Activated naive CD4-positive, alpha-beta T cell treated with anti-CD3 and anti-CD28 coated beads for 36 hours (primary cell): ENCODE data around the gene RHBDD1. TPM values are rescaled to one million over a fixed set of nuclear protein-coding genes. Genes with fewer than 3 reads are reported as not detected.
A peak's percentile ranks its signal among the peaks of the same experiment; 100 is the strongest.

Experiments
- CTCF ChIA-PET: fragments of 350-600 bp; sonication (Branson Sonifier 250); formaldehyde crosslinking; loops from one replicate; lab custom pipeline; 2021; ENCODE audit warnings: antibody characterized with exemption; lab: Charles Lee
- DNase-seq: peaks from one replicate; pipeline ENCODE4 v3.0.0-alpha.2; 2020
- H3K27ac Mint-ChIP-seq: one replicate; pipeline ENCODE4 v1.8.0; 2021; ENCODE audit warnings: mild to moderate bottlenecking, mixed read lengths
- H3K27me3 Mint-ChIP-seq: one replicate; pipeline ENCODE4 v1.8.0; 2021; ENCODE audit warnings: low read depth, mixed read lengths
- H3K36me3 Mint-ChIP-seq: one replicate; pipeline ENCODE4 v1.8.0; 2021; ENCODE audit warnings: low read depth, mixed read lengths
- H3K4me1 Mint-ChIP-seq: one replicate; pipeline ENCODE4 v1.8.0; 2021; ENCODE audit warnings: low read depth, mixed read lengths
- H3K4me3 Mint-ChIP-seq: one replicate; pipeline ENCODE4 v1.8.0; 2021; ENCODE audit warnings: mild to moderate bottlenecking, moderate library complexity, mixed read lengths
- H3K9me3 Mint-ChIP-seq: one replicate; pipeline ENCODE4 v1.8.0; 2021; ENCODE audit warnings: mixed read lengths
- intact Hi-C: fragments of 100-400 bp; cut with micrococcal nuclease; formaldehyde crosslinking; loops from one replicate; pipeline ENCODE4 v1.15.1; 2023
- total RNA-seq, 2 experiments: library from RNA; stranded (reverse); gene quantifications; one replicate each; pipeline ENCODE4 v1.2.3, GENCODE V29; 2021

Gene RHBDD1
- total RNA-seq, 2 experiments from 2014 or later: 42.6 to 43.3 TPM

GRCh38 chr2:226893216-226893615, 57.4 kb downstream of the RHBDD1 start:
- no peak for DNase-seq
- no peak overlapping the region for H3K27ac Mint-ChIP-seq
- H3K4me1 Mint-ChIP-seq: peaks cover 4% of the 10 kb centered on the region

GRCh38 chr2:226894752-226895151, 58.9 kb downstream of the RHBDD1 start:
- no peak overlapping the region for H3K27ac Mint-ChIP-seq
- H3K27me3 Mint-ChIP-seq: no peaks in the 10 kb centered on the region
- CTCF ChIA-PET: no interaction called here
- H3K4me1 Mint-ChIP-seq: peaks cover 4% of the 10 kb centered on the region
- H3K36me3 Mint-ChIP-seq: peaks cover 33% of the 10 kb centered on the region
- no peak for DNase-seq
- intact Hi-C loops: no loop called here
- H3K9me3 Mint-ChIP-seq: no peaks in the 10 kb centered on the region
- no peak overlapping the region for H3K4me3 Mint-ChIP-seq

More at GRCh38 chr2:226893216-226893615, 57.4 kb downstream of the RHBDD1 start:
- Mint-ChIP-seq H3K27me3 (no peaks in the 10 kb centered on the region), H3K4me3 (no peak overlapping the region), H3K9me3 (no peaks in the 10 kb centered on the region), H3K36me3 (peaks cover 33% of the 10 kb centered on the region)
- CTCF ChIA-PET: no interaction called here
- intact Hi-C loops: no loop called here

- Mint-ChIP-seq H3K4me3 (no peak overlapping the region), H3K36me3 (peaks cover 33% of the 10 kb centered on the region), H3K4me1 (peaks cover 4% of the 10 kb centered on the region), H3K9me3 (no peaks in the 10 kb centered on the region), H3K27ac (no peak overlapping the region), H3K27me3 (no peaks in the 10 kb centered on the region)
- DNase-seq: no peak
- CTCF ChIA-PET: no interaction called here
- intact Hi-C loops: no loop called here
Observed at GRCh38 chr2:226895579-226895978, 59.7 kb downstream of the RHBDD1 start.

- Mint-ChIP-seq H3K4me3 (no peak overlapping the region), H3K9me3 (no peaks in the 10 kb centered on the region), H3K36me3 (peaks cover 25% of the 10 kb centered on the region), H3K27me3 (no peaks in the 10 kb centered on the region), H3K27ac (no peak overlapping the region), H3K4me1 (peaks cover 19% of the 10 kb centered on the region)
- intact Hi-C loops: no loop called here
- DNase-seq: no peak
- CTCF ChIA-PET: no interaction called here
Observed at GRCh38 chr2:226898121-226898520, 62.3 kb downstream of the RHBDD1 start.

GRCh38 chr2:226898897-226899296, 63.0 kb downstream of the RHBDD1 start:
- CTCF ChIA-PET: no interaction called here

GRCh38 chr2:226902041-226902966, 66.5 kb downstream of the RHBDD1 start:
- no peak overlapping the region for H3K27ac Mint-ChIP-seq
- DNase-seq: no peak
- peaks cover 47% of the 10 kb centered on the region for H3K4me1 Mint-ChIP-seq
- no peaks in the 10 kb centered on the region for H3K9me3 Mint-ChIP-seq
- CTCF ChIA-PET: interaction anchor here (0.6 kb wide), 1 partner anchor 25 kb away, joined by 3 read pairs; no protein-coding TSS in a partner anchor
- peaks cover 8% of the 10 kb centered on the region for H3K36me3 Mint-ChIP-seq
- intact Hi-C loops: loop anchor here (2.0 to 5.0 kb wide), 2 partner anchors 30 to 250 kb away; no protein-coding TSS in a partner anchor
- no peak overlapping the region for H3K4me3 Mint-ChIP-seq
- no peaks in the 10 kb centered on the region for H3K27me3 Mint-ChIP-seq

More at GRCh38 chr2:226898897-226899296, 63.0 kb downstream of the RHBDD1 start:
- Mint-ChIP-seq H3K4me3 (no peak overlapping the region), H3K27me3 (no peaks in the 10 kb centered on the region), H3K27ac (no peak overlapping the region), H3K36me3 (peaks cover 27% of the 10 kb centered on the region), H3K4me1 (peaks cover 23% of the 10 kb centered on the region), H3K9me3 (no peaks in the 10 kb centered on the region)
- intact Hi-C loops: no loop called here
- DNase-seq: no peak

- Mint-ChIP-seq H3K36me3 (peaks cover 4% of the 10 kb centered on the region), H3K27ac (no peak overlapping the region), H3K27me3 (no peaks in the 10 kb centered on the region), H3K4me1 (peaks cover 47% of the 10 kb centered on the region), H3K4me3 (no peak overlapping the region), H3K9me3 (no peaks in the 10 kb centered on the region)
- CTCF ChIA-PET: no interaction called here
- peak; percentile 46 for DNase-seq
- intact Hi-C loops: loop anchor here (2.0 to 5.0 kb wide), 2 partner anchors 30 to 251 kb away; no protein-coding TSS in a partner anchor
Observed at GRCh38 chr2:226903179-226903578, 67.3 kb downstream of the RHBDD1 start.

GRCh38 chr2:226904592-226904991, 68.7 kb downstream of the RHBDD1 start:
- H3K27me3 Mint-ChIP-seq: no peaks in the 10 kb centered on the region
- no peaks in the 10 kb centered on the region for H3K9me3 Mint-ChIP-seq
- H3K27ac Mint-ChIP-seq: no peak overlapping the region
- no peak overlapping the region for H3K4me3 Mint-ChIP-seq
- peaks cover 47% of the 10 kb centered on the region for H3K4me1 Mint-ChIP-seq
- intact Hi-C loops: loop anchor here (1.0 to 5.0 kb wide), 2 partner anchors 68 to 252 kb away; partner anchors contain the start of gene RHBDD1
- peaks cover 6% of the 10 kb centered on the region for H3K36me3 Mint-ChIP-seq
- DNase-seq: peak; percentile 54
- CTCF ChIA-PET: no interaction called here

- Mint-ChIP-seq H3K9me3 (no peaks in the 10 kb centered on the region), H3K36me3 (peaks cover 9% of the 10 kb centered on the region), H3K4me3 (no peak overlapping the region), H3K27ac (no peak overlapping the region), H3K4me1 (peaks cover 47% of the 10 kb centered on the region), H3K27me3 (no peaks in the 10 kb centered on the region)
- CTCF ChIA-PET: interaction anchor here (0.6 kb wide), 1 partner anchor 692 kb away, joined by 3 read pairs; no protein-coding TSS in a partner anchor
- intact Hi-C loops: no loop called here
- DNase-seq: no peak
Observed at GRCh38 chr2:226905718-226906117, 69.9 kb downstream of the RHBDD1 start.

- CTCF ChIA-PET: no interaction called here
- H3K36me3 Mint-ChIP-seq: peaks cover 13% of the 10 kb centered on the region
- intact Hi-C loops: no loop called here
- DNase-seq: no peak
- H3K27ac Mint-ChIP-seq: no peak overlapping the region
- H3K4me1 Mint-ChIP-seq: peaks cover 42% of the 10 kb centered on the region
- no peaks in the 10 kb centered on the region for H3K9me3 Mint-ChIP-seq
- no peak overlapping the region for H3K4me3 Mint-ChIP-seq
- no peaks in the 10 kb centered on the region for H3K27me3 Mint-ChIP-seq
Observed at GRCh38 chr2:226906163-226906693, 70.4 kb downstream of the RHBDD1 start.

- CTCF ChIA-PET: no interaction called here
- no peak overlapping the region for H3K27ac Mint-ChIP-seq
- DNase-seq: no peak
- H3K4me3 Mint-ChIP-seq: no peak overlapping the region
- no peaks in the 10 kb centered on the region for H3K27me3 Mint-ChIP-seq
- intact Hi-C loops: no loop called here
- H3K9me3 Mint-ChIP-seq: peaks cover 2% of the 10 kb centered on the region
- H3K36me3 Mint-ChIP-seq: peaks cover 24% of the 10 kb centered on the region
- peaks cover 25% of the 10 kb centered on the region for H3K4me1 Mint-ChIP-seq
Observed at GRCh38 chr2:226909126-226909525, 73.3 kb downstream of the RHBDD1 start.

GRCh38 chr2:226909836-226910235, 74.0 kb downstream of the RHBDD1 start:
- CTCF ChIA-PET: no interaction called here
- intact Hi-C loops: no loop called here
- Mint-ChIP-seq H3K27ac (no peak overlapping the region), H3K4me3 (no peak overlapping the region), H3K4me1 (peaks cover 19% of the 10 kb centered on the region), H3K9me3 (peaks cover 2% of the 10 kb centered on the region), H3K27me3 (no peaks in the 10 kb centered on the region), H3K36me3 (peaks cover 29% of the 10 kb centered on the region)
- no peak for DNase-seq
